CD4-positive, alpha-beta T cell treated with Interleukin-15 for 4 hours (primary cell): ENCODE data around the gene PXMP4.
"Not testable (repeated sequence)": the region's sequence is repeated elsewhere in the genome, so short reads cannot be mapped to it uniquely, and the experiment has no call there.

ENCODE experiments used
- DNase-seq: peaks from one replicate; pipeline ENCODE4 v3.0.0-alpha.2; 2020; ENCODE audit warnings: low spot score

The PXMP4 gene

GRCh38 chr20:33719989-33720709, at the start of gene PXMP4:
Gene PXMP4, minus strand, starts transcription at chr20:33720310. Its CDS starts 103 bp downstream, at chr20:33720207.
- peak; percentile 96 for DNase-seq

- no peak for DNase-seq
These were observed 48.9 kb upstream of the PXMP4 start for GRCh38 chr20:33769043-33769442.

- DNase-seq: no peak
These were observed 47.6 kb upstream of the PXMP4 start for GRCh38 chr20:33767777-33768138.

GRCh38 chr20:33766686-33767085, 46.6 kb upstream of the PXMP4 start:
- no peak for DNase-seq

- DNase-seq: no peak
These were observed 45.5 kb upstream of the PXMP4 start for GRCh38 chr20:33765592-33765991.

GRCh38 chr20:33765099-33765498, 45.0 kb upstream of the PXMP4 start:
- DNase-seq: no peak

- no peak for DNase-seq
These were observed 41.7 kb upstream of the PXMP4 start for GRCh38 chr20:33761698-33762250.

GRCh38 chr20:33757458-33757857, 37.3 kb upstream of the PXMP4 start:
- no peak for DNase-seq

GRCh38 chr20:33757046-33757445, 36.9 kb upstream of the PXMP4 start:
- no peak for DNase-seq

GRCh38 chr20:33755936-33756490, 35.9 kb upstream of the PXMP4 start:
- DNase-seq: not testable (repeated sequence)

- DNase-seq: no peak
These were observed 33.7 kb upstream of the PXMP4 start for GRCh38 chr20:33753763-33754162.

- no peak for DNase-seq
These were observed 33.0 kb upstream of the PXMP4 start for GRCh38 chr20:33753143-33753542.

- DNase-seq: no peak
These were observed 31.7 kb upstream of the PXMP4 start for GRCh38 chr20:33751775-33752174.

- no peak for DNase-seq
These were observed 26.4 kb upstream of the PXMP4 start for GRCh38 chr20:33746325-33746998.

GRCh38 chr20:33744773-33745385, 24.8 kb upstream of the PXMP4 start:
- no peak for DNase-seq

- no peak for DNase-seq
These were observed 24.1 kb upstream of the PXMP4 start for GRCh38 chr20:33744181-33744580.

- no peak for DNase-seq
These were observed 20.1 kb upstream of the PXMP4 start for GRCh38 chr20:33740189-33740588.

GRCh38 chr20:33739493-33739892, 19.4 kb upstream of the PXMP4 start:
- no peak for DNase-seq

GRCh38 chr20:33736962-33737361, 16.9 kb upstream of the PXMP4 start:
- no peak for DNase-seq

GRCh38 chr20:33733654-33734576, 13.8 kb upstream of the PXMP4 start:
- no peak for DNase-seq

GRCh38 chr20:33732166-33732970, 12.3 kb upstream of the PXMP4 start:
- DNase-seq: peak; percentile 88
